NCI-H2107 (cell line): Measurements from ENCODE around the gene AGMO.

Experiments
- DNase-seq: peaks from one replicate; lab custom pipeline; 2025; lab: John Stamatoyannopoulos, UW

The AGMO gene

GRCh38 chr7:15561835-15562234 lies at the start of gene AGMO:
Gene AGMO, minus strand, starts transcription at chr7:15562015.
- no peak for DNase-seq

- no peak for DNase-seq
Measured at GRCh38 chr7:15610503-15610902, 48.7 kb upstream of the AGMO start.

GRCh38 chr7:15609287-15609686 lies 47.5 kb upstream of the AGMO start:
- no peak for DNase-seq

GRCh38 chr7:15607529-15608210 lies 45.9 kb upstream of the AGMO start:
- no peak for DNase-seq

GRCh38 chr7:15606561-15606960 lies 44.7 kb upstream of the AGMO start:
- DNase-seq = no peak

GRCh38 chr7:15604166-15604565 lies 42.4 kb upstream of the AGMO start:
- no peak for DNase-seq

GRCh38 chr7:15603124-15603523 lies 41.3 kb upstream of the AGMO start:
- DNase-seq = no peak

- no peak for DNase-seq
Measured at GRCh38 chr7:15602236-15602635, 40.4 kb upstream of the AGMO start.

- DNase-seq = no peak
Measured at GRCh38 chr7:15601175-15601574, 39.4 kb upstream of the AGMO start.

GRCh38 chr7:15600298-15600697 lies 38.5 kb upstream of the AGMO start:
- no peak for DNase-seq

- no peak for DNase-seq
Measured at GRCh38 chr7:15594461-15594860, 32.6 kb upstream of the AGMO start.

- no peak for DNase-seq
Measured at GRCh38 chr7:15593382-15593781, 31.6 kb upstream of the AGMO start.

GRCh38 chr7:15586266-15586665 lies 24.5 kb upstream of the AGMO start:
- DNase-seq = no peak

- DNase-seq = no peak
Measured at GRCh38 chr7:15584575-15584974, 22.8 kb upstream of the AGMO start.

GRCh38 chr7:15582773-15583172 lies 21.0 kb upstream of the AGMO start:
- no peak for DNase-seq

GRCh38 chr7:15581352-15581951 lies 19.6 kb upstream of the AGMO start:
- no peak for DNase-seq

- no peak for DNase-seq
Measured at GRCh38 chr7:15580604-15581351, 19.0 kb upstream of the AGMO start.

- no peak for DNase-seq
Measured at GRCh38 chr7:15577600-15577999, 15.8 kb upstream of the AGMO start.

GRCh38 chr7:15571301-15571878 lies 9.6 kb upstream of the AGMO start:
- DNase-seq = no peak

- DNase-seq = no peak
Measured at GRCh38 chr7:15567652-15568051, 5.8 kb upstream of the AGMO start.

GRCh38 chr7:15567036-15567435 lies 5.2 kb upstream of the AGMO start:
- DNase-seq = no peak

- no peak for DNase-seq
Measured at GRCh38 chr7:15566476-15566875, 4.7 kb upstream of the AGMO start.

- DNase-seq = no peak
Measured at GRCh38 chr7:15560968-15561367, 847 bp downstream of the AGMO start.
